ENCODE data around the gene CCDC148. TPM values are rescaled to one million over a fixed set of nuclear protein-coding genes. Genes with fewer than 3 reads are reported as not detected.
"Not testable (repeated sequence)": the region's sequence is repeated elsewhere in the genome, so short reads cannot be mapped to it uniquely, and the experiment has no call there.

The CCDC148 gene
- total and polyA plus RNA-seq, 4 experiments from 2014 or later, result not detected

DNA sequence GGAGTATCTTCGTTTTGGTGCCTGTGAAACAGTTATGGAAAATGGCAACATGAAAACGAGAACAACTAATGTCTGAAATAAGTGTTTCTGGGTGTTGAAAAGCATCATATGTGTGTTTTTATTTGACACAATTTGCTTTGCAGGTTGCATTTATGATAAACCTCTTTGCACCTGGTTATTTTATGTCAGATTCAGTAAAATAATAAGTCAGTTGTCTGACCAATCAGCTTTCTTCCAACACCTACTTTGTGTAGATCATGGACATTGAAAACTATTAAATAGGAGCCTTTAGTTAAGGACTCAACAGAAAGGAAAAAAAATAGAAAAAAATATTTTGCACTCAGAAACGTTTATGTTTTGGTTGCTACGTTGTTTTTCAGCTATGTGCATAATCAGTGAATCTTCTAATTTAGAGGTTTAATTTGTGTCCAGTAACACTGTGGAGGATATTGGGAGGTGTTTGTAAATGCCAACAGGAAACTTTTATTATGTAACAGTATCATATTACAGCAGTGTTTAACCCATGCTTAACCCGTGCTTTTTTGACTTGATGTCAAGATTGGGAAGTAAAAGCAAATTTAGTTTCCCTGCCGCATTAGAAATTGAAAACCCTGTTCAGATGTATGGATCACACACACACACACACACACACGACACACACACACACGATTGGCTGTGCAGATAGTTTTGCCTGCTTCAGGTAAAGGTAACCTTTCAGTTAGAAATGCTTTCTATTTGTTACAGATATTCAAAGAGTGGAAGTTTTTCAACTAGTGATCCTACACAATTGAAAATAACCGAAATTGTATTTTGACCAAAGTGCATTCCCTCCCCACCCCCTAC is 2.8 kb upstream of the CCDC148 start:
- no peak overlapping the region for H3K27ac ChIP-seq (ENCODE audit: low read depth, low read length)
- H3K9me3 ChIP-seq (ENCODE audit: control insufficient read depth in 1 of 2, low read length in 2 of 2), result no peaks in the 10 kb centered on the region
- POLR2A ChIA-PET (ENCODE audit: partially characterized antibody), result interaction anchor here (3.2 kb wide), 1 partner anchor 18 kb away, joined by 21 read pairs; no protein-coding TSS in a partner anchor
- H3K27me3 ChIP-seq (ENCODE audit: insufficient read depth, low read length), result no peaks in the 10 kb centered on the region
- DNase-seq, result no peak
- peaks cover 23% of the 10 kb centered on the region for H3K4me1 ChIP-seq (ENCODE audit: insufficient read depth, low read length)
- Mint-ChIP-seq H3K4me1 (peaks cover 20 to 39% (median 28%) of the 10 kb centered on the region in 4 donors), H3K4me3 (peak overlapping the region in 5 of 8 donors; percentile 45 to 98 (median 94)), H3K9me3 (no peaks in the 10 kb centered on the region), H3K27me3 (no peaks in the 10 kb centered on the region), H3K36me3 (peaks cover 0 to 8% of the 10 kb centered on the region in 2 donors), H3K27ac (peak overlapping the region in 1 of 7 donors; percentile 88)
- intact Hi-C loops (cut with micrococcal nuclease), result loop anchor here (5.0 to 10.0 kb wide), 7 partner anchors 163 to 965 kb away; partner anchors contain the start of gene ACVR1
- CTCF ChIA-PET (ENCODE audit: partially characterized antibody), result interaction anchor here (1.0 to 4.1 kb wide), 2 partner anchors 18 to 436 kb away, joined by 3 to 24 read pairs; no protein-coding TSS in a partner anchor
- H3K4me3 ChIP-seq (ENCODE audit: low read length in 2 of 2), result no peak overlapping the region
- H3K36me3 ChIP-seq (ENCODE audit: insufficient read depth, low read length), result no peaks in the 10 kb centered on the region

DNA sequence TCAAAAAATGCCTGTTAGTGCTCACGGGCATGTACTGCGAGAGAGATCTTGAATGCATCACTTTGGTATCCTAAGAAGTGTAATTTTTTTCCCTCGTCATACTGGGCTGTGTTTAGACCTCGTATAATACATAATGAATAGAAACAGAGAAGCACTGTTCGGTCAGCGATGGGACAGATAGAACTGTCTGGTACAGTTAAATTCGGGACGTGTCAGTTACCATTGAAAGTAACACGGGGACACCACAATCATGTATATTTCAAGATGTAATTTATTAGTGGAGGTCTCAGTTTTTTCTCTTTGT is 2.0 kb upstream of the CCDC148 start:
- Mint-ChIP-seq H3K27ac (peak overlapping the region; percentile 80 to 95 (median 88)), H3K36me3 (peaks cover 0 to 8% of the 10 kb centered on the region in 2 donors), H3K9me3 (no peaks in the 10 kb centered on the region), H3K4me1 (peaks cover 20 to 38% (median 28%) of the 10 kb centered on the region in 4 donors), H3K27me3 (peaks cover 0 to 1% of the 10 kb centered on the region in 2 donors), H3K4me3 (peak overlapping the region; percentile 91 to 98 (median 94))
- intact Hi-C loops (cut with micrococcal nuclease), result loop anchor here (5.0 to 10.0 kb wide), 7 partner anchors 164 to 964 kb away; partner anchors contain the start of gene ACVR1
- no peaks in the 10 kb centered on the region for H3K27me3 ChIP-seq (ENCODE audit: insufficient read depth, low read length)
- peaks cover 23% of the 10 kb centered on the region for H3K4me1 ChIP-seq (ENCODE audit: insufficient read depth, low read length)
- no peak overlapping the region for H3K27ac ChIP-seq (ENCODE audit: low read depth, low read length)
- POLR2A ChIA-PET (ENCODE audit: partially characterized antibody), result interaction anchor here (1.4 to 3.2 kb wide), 2 partner anchors 18 to 30 kb away, joined by 4 to 21 read pairs; no protein-coding TSS in a partner anchor
- H3K9me3 ChIP-seq (ENCODE audit: control insufficient read depth in 1 of 2, low read length in 2 of 2), result no peaks in the 10 kb centered on the region
- H3K4me3 ChIP-seq (ENCODE audit: low read length in 2 of 2), result peak overlapping the region in 1 of 2 donors; percentile 84
- CTCF ChIA-PET (ENCODE audit: partially characterized antibody), result interaction anchor here (0.7 to 4.1 kb wide), 10 partner anchors 10 to 435 kb away, joined by 3 to 24 read pairs (median 3); no protein-coding TSS in a partner anchor
- no peak for DNase-seq
- no peaks in the 10 kb centered on the region for H3K36me3 ChIP-seq (ENCODE audit: insufficient read depth, low read length)

DNA sequence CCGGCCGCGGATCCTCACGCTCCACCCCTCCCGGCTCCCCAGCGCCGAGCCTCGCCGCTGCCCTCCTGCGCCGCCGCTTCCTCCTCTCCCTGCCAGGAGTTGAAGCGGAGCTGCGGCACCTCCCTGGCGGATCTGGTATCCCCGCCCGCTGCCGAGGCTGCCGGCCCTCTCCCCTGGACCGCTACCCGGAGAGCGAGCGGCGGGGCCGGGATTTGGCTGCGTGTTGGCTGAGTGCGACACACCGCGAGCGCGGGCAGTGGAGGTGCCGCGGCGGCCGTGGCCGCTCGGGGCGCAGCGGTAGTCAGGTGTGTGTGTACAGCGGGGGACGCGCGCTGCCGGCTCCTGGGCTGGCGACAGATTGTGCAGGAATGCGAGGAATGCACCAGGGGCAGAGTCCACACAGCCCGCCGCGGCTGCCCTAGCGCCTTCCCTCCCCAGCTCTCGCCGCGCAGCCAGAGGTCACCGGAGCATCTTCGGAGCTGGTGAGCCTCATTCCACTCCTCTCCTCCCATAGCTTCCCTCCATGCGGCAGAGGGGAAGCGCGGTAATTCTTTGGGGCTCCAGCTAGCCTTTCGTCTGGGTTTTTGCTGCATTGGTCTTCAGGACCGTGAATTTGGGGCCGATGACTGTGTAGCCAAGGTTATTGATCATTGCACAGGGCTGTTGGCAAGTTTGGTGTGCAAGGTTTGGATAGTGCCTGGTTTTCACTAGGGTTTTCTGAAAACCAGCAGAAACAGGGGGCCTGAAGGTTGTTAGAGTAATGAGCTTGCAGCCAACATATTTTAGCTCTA is 1.5 kb upstream of the CCDC148 start:
- intact Hi-C loops (cut with micrococcal nuclease), result loop anchor here (2.0 to 10.0 kb wide), 10 partner anchors 17 to 1447 kb away; partner anchors contain the start of genes ACVR1, ACVR1C and LY75

DNA sequence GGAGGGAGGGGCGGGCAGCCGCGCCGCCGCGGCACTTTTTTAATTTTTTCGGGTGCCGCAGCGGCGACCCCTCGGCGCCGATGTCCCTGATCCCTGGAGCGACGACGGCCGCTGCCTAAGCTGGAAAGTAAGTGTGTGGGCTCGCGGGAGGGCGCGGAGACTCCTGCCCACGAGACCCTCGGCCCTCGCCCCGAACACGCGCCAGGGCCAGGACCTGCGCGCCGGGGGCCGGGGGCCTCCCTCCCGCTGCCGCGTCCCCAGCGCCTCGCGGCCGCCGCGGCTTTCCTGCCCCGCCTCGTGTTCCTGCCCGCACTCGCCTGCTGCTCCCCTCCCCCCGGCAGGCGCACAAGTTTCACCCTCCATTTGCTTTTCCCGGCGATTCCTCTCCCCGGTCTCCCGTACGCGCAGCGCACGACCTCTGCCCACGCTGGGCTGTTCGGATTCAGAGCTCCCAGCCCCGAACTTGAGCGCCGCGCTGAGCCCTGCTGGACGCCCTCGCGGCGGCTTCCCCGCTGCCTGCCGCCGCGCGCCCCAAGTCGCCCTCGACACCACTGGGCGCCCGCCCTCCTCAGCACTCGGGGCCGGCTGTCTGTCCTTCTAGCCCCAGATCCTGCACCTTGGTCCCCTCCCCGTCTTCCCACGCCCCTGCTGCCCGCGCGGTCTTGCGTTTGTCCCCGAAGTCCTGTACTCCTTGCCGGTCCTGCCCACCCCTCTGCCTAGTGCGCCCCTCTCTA is 706 bp upstream of the CCDC148 start:
- H3K4me3 ChIP-seq (ENCODE audit: low read length in 2 of 2), result peak overlapping the region; percentile 32 to 84
- intact Hi-C loops (cut with micrococcal nuclease), result loop anchor here (2.0 to 10.0 kb wide), 10 partner anchors 18 to 1448 kb away; partner anchors contain the start of genes ACVR1, ACVR1C and LY75
- H3K27me3 ChIP-seq (ENCODE audit: insufficient read depth, low read length), result no peaks in the 10 kb centered on the region
- Mint-ChIP-seq H3K4me1 (peaks cover 17 to 38% (median 26%) of the 10 kb centered on the region in 4 donors), H3K27me3 (peaks cover 0 to 3% of the 10 kb centered on the region in 2 donors), H3K4me3 (peak overlapping the region; percentile 91 to 98 (median 94)), H3K9me3 (no peaks in the 10 kb centered on the region), H3K27ac (peak overlapping the region; percentile 86 to 95 (median 91)), H3K36me3 (peaks cover 0 to 8% of the 10 kb centered on the region in 2 donors)
- H3K27ac ChIP-seq (ENCODE audit: low read depth, low read length), result peak overlapping the region; percentile 67
- DNase-seq, result peak; percentile 54 to 67 (median 61)
- peaks cover 23% of the 10 kb centered on the region for H3K4me1 ChIP-seq (ENCODE audit: insufficient read depth, low read length)
- ChIA-PET CTCF (ENCODE audit: partially characterized antibody) (interaction anchor here (0.7 to 4.1 kb wide), 11 partner anchors 8 to 298 kb away, joined by 3 to 24 read pairs (median 3); no protein-coding TSS in a partner anchor), POLR2A (ENCODE audit: partially characterized antibody) (interaction anchor here (1.4 to 3.2 kb wide), 2 partner anchors 20 to 31 kb away, joined by 4 to 21 read pairs; no protein-coding TSS in a partner anchor)
- H3K36me3 ChIP-seq (ENCODE audit: insufficient read depth, low read length), result no peaks in the 10 kb centered on the region
- H3K9me3 ChIP-seq (ENCODE audit: control insufficient read depth in 1 of 2, low read length in 2 of 2), result no peaks in the 10 kb centered on the region

More for the DNA sequence above, 1.5 kb upstream of the CCDC148 start:
- peak overlapping the region; percentile 86 to 95 (median 92) for H3K27ac Mint-ChIP-seq
- peaks cover 20 to 38% (median 28%) of the 10 kb centered on the region in 4 donors for H3K4me1 Mint-ChIP-seq
- Histone ChIP-seq H3K4me3 (ENCODE audit: low read length in 2 of 2) (peak overlapping the region; percentile 48 to 84), H3K9me3 (ENCODE audit: control insufficient read depth in 1 of 2, low read length in 2 of 2) (no peaks in the 10 kb centered on the region), H3K27me3 (ENCODE audit: insufficient read depth, low read length) (no peaks in the 10 kb centered on the region), H3K36me3 (ENCODE audit: insufficient read depth, low read length) (no peaks in the 10 kb centered on the region), H3K27ac (ENCODE audit: low read depth, low read length) (peak overlapping the region; percentile 67), H3K4me1 (ENCODE audit: insufficient read depth, low read length) (peaks cover 23% of the 10 kb centered on the region)
- ChIA-PET POLR2A (ENCODE audit: partially characterized antibody) (interaction anchor here (1.4 to 3.2 kb wide), 2 partner anchors 19 to 30 kb away, joined by 4 to 21 read pairs; no protein-coding TSS in a partner anchor), CTCF (ENCODE audit: partially characterized antibody) (interaction anchor here (0.6 to 4.1 kb wide), 13 partner anchors 10 to 560 kb away, joined by 3 to 24 read pairs (median 3); no protein-coding TSS in a partner anchor)
- H3K9me3 Mint-ChIP-seq, result no peaks in the 10 kb centered on the region
- DNase-seq, result peak; percentile 60 to 71 (median 67)
- peaks cover 0 to 8% of the 10 kb centered on the region in 2 donors for H3K36me3 Mint-ChIP-seq
- peak overlapping the region; percentile 91 to 98 (median 94) for H3K4me3 Mint-ChIP-seq
- peaks cover 0 to 2% of the 10 kb centered on the region in 2 donors for H3K27me3 Mint-ChIP-seq

DNA sequence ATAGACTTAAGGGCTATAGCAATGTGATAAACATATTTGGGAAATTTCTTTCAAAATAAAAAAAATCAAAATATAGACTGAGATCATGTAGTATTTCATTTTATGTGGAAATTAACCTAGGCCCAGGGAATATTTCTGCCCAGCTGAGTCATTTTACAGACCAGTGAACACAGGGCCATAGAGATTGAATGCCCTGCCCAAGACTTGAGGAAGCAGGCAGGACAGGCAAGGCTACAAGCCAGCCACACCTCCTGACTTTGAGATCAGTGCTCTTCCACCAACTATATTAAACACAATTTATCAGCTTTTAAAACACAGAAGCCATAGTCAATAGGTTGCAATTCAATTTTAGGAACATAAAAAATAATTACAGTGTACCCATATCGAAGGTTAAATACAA is 12.9 kb downstream of the CCDC148 start:
- intact Hi-C loops (cut with micrococcal nuclease), result no loop called here
- H3K4me1 Mint-ChIP-seq, result no peaks in the 10 kb centered on the region
- ChIA-PET POLR2A (ENCODE audit: partially characterized antibody) (no interaction called here), CTCF (ENCODE audit: partially characterized antibody) (interaction anchor here (1.5 kb wide), 1 partner anchor 21 kb away, joined by 3 read pairs; no protein-coding TSS in a partner anchor)
- H3K36me3 ChIP-seq (ENCODE audit: insufficient read depth, low read length), result no peaks in the 10 kb centered on the region
- H3K4me1 ChIP-seq (ENCODE audit: insufficient read depth, low read length), result no peaks in the 10 kb centered on the region
- no peak overlapping the region for H3K27ac Mint-ChIP-seq
- peaks cover 0 to 14% (median 4%) of the 10 kb centered on the region in 8 donors for H3K9me3 Mint-ChIP-seq
- H3K9me3 ChIP-seq (ENCODE audit: control insufficient read depth in 1 of 2, low read length in 2 of 2), result no peaks in the 10 kb centered on the region
- no peaks in the 10 kb centered on the region for H3K27me3 ChIP-seq (ENCODE audit: insufficient read depth, low read length)
- H3K36me3 Mint-ChIP-seq, result no peaks in the 10 kb centered on the region
- no peak overlapping the region for H3K4me3 ChIP-seq (ENCODE audit: low read length in 2 of 2)
- DNase-seq, result no peak
- H3K4me3 Mint-ChIP-seq, result no peak overlapping the region
- H3K27ac ChIP-seq (ENCODE audit: low read depth, low read length), result no peak overlapping the region
- no peaks in the 10 kb centered on the region for H3K27me3 Mint-ChIP-seq

DNA sequence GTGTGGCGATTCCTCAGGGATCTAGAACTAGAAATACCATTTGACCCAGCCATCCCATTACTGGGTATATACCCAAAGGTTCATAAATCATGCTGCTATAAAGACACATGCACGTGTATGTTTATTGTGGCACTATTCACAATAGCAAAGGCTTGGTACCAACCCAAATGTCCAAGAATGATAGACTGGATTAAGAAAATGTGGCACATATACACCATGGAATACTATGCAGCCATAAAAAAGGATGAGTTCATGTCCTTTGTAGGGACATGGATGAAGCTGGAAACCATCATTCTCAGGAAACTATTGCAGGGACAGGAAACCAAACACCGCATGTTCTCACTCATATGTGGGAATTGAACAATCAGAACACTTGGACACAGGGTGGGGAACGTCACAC is 17.5 kb downstream of the CCDC148 start:
- H3K36me3 ChIP-seq (ENCODE audit: insufficient read depth, low read length); H3K27me3 Mint-ChIP-seq; H3K27ac ChIP-seq (ENCODE audit: low read depth, low read length); H3K36me3 Mint-ChIP-seq; DNase-seq; H3K4me3 Mint-ChIP-seq; H3K4me1 Mint-ChIP-seq; H3K27me3 ChIP-seq (ENCODE audit: insufficient read depth, low read length); H3K4me3 ChIP-seq (ENCODE audit: low read length in 2 of 2); H3K9me3 ChIP-seq (ENCODE audit: control insufficient read depth in 1 of 2, low read length in 2 of 2); intact Hi-C loops (cut with micrococcal nuclease); H3K27ac Mint-ChIP-seq; POLR2A ChIA-PET (ENCODE audit: partially characterized antibody); CTCF ChIA-PET (ENCODE audit: partially characterized antibody); H3K4me1 ChIP-seq (ENCODE audit: insufficient read depth, low read length): not testable (repeated sequence)
- peaks cover 0 to 19% (median 10%) of the 10 kb centered on the region in 8 donors for H3K9me3 Mint-ChIP-seq

Data from CD4-positive, alpha-beta memory T cell (primary cell).